ENCODE results near the gene CEND1. TPM values are rescaled to one million over a fixed set of nuclear protein-coding genes. Genes with fewer than 3 reads are reported as not detected.

The CEND1 gene
- total and polyA plus RNA-seq, 2 of the 13 experiments (the other 11 are each of a cell fraction or from before 2014, with no cell fraction given) = not detected

DNA sequence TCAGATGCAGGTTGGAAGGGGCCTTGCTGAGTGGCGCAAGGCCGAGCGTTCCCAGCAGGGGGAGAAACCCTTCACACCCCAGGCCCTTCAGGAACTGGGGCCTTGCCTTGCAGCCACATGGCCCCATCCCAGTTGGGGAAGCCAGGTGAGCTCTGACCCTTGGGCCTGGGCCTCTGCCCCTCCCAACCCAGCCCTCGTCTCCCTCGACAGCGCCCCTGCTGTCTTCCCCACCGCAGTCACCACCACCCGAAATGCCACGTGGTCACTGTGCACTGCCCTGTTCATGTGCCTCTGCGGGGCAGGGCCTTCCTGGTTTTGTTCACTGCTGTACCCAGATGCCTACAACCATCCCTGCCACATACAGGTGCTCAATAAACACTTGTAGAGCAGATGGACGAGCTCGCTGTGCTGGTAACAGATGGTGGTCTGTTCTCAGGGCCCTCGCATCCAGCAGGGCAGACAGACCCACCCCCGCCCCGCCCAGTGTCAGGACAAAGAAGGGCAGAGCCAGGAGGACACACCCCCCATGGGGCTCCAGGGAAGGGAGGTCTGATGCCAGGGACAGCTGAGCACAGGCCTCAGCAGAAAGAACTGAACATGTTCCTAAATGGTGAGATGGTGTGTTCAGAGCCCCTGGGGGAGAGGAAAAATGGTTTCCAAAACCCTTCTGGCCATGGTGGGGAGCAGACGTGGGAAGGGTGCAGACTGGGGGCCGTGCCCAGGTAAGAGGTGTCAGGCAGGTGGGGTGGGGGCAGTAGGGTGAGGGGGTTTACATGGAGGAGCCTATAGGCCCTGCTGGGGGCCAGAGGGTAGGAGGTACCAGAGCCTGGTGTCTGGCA lies 48.8 kb upstream of the CEND1 start (continued):
- TF ChIP-seq, protein P1, sequence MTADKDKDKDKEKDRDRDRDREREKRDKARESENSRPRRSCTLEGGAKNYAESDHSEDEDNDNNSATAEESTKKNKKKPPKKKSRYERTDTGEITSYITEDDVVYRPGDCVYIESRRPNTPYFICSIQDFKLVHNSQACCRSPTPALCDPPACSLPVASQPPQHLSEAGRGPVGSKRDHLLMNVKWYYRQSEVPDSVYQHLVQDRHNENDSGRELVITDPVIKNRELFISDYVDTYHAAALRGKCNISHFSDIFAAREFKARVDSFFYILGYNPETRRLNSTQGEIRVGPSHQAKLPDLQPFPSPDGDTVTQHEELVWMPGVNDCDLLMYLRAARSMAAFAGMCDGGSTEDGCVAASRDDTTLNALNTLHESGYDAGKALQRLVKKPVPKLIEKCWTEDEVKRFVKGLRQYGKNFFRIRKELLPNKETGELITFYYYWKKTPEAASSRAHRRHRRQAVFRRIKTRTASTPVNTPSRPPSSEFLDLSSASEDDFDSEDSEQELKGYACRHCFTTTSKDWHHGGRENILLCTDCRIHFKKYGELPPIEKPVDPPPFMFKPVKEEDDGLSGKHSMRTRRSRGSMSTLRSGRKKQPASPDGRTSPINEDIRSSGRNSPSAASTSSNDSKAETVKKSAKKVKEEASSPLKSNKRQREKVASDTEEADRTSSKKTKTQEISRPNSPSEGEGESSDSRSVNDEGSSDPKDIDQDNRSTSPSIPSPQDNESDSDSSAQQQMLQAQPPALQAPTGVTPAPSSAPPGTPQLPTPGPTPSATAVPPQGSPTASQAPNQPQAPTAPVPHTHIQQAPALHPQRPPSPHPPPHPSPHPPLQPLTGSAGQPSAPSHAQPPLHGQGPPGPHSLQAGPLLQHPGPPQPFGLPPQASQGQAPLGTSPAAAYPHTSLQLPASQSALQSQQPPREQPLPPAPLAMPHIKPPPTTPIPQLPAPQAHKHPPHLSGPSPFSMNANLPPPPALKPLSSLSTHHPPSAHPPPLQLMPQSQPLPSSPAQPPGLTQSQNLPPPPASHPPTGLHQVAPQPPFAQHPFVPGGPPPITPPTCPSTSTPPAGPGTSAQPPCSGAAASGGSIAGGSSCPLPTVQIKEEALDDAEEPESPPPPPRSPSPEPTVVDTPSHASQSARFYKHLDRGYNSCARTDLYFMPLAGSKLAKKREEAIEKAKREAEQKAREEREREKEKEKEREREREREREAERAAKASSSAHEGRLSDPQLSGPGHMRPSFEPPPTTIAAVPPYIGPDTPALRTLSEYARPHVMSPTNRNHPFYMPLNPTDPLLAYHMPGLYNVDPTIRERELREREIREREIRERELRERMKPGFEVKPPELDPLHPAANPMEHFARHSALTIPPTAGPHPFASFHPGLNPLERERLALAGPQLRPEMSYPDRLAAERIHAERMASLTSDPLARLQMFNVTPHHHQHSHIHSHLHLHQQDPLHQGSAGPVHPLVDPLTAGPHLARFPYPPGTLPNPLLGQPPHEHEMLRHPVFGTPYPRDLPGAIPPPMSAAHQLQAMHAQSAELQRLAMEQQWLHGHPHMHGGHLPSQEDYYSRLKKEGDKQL (CRISPR knock-in tag; IDR thresholded peaks at IDR 0.05; ENCODE audit: low read depth) = no peak
- TF ChIP-seq SIX1 (CRISPR knock-in tag; IDR thresholded peaks at IDR 0.05; ENCODE audit: borderline replicate concordance) = 0 out of 2 replicates have a peak, but pooled peaks have one; percentile 23
- TF ChIP-seq, protein P2, sequence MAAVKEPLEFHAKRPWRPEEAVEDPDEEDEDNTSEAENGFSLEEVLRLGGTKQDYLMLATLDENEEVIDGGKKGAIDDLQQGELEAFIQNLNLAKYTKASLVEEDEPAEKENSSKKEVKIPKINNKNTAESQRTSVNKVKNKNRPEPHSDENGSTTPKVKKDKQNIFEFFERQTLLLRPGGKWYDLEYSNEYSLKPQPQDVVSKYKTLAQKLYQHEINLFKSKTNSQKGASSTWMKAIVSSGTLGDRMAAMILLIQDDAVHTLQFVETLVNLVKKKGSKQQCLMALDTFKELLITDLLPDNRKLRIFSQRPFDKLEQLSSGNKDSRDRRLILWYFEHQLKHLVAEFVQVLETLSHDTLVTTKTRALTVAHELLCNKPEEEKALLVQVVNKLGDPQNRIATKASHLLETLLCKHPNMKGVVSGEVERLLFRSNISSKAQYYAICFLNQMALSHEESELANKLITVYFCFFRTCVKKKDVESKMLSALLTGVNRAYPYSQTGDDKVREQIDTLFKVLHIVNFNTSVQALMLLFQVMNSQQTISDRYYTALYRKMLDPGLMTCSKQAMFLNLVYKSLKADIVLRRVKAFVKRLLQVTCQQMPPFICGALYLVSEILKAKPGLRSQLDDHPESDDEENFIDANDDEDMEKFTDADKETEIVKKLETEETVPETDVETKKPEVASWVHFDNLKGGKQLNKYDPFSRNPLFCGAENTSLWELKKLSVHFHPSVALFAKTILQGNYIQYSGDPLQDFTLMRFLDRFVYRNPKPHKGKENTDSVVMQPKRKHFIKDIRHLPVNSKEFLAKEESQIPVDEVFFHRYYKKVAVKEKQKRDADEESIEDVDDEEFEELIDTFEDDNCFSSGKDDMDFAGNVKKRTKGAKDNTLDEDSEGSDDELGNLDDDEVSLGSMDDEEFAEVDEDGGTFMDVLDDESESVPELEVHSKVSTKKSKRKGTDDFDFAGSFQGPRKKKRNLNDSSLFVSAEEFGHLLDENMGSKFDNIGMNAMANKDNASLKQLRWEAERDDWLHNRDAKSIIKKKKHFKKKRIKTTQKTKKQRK (IDR thresholded peaks at IDR 0.05; ENCODE audit: low read length) = no peak
- no peak for TF ChIP-seq ZNF354B (CRISPR knock-in tag; IDR thresholded peaks at IDR 0.05)
- TF ChIP-seq MAFG (CRISPR knock-in tag; IDR thresholded peaks at IDR 0.05) = no peak
- TF ChIP-seq ZNF367 (CRISPR knock-in tag; IDR thresholded peaks at IDR 0.05; ENCODE audit: borderline replicate concordance) = no peak
- 0 out of 2 replicates have a peak, but pooled peaks have one; percentile 9 for TF ChIP-seq ZNF12 (CRISPR knock-in tag; IDR thresholded peaks at IDR 0.05)
- no peak for TF ChIP-seq ZNF430 (CRISPR knock-in tag; IDR thresholded peaks at IDR 0.05)
- TF ChIP-seq ZNF674 (CRISPR knock-in tag; IDR thresholded peaks at IDR 0.05; ENCODE audit: low read depth) = no peak
- TF ChIP-seq, protein P3, sequence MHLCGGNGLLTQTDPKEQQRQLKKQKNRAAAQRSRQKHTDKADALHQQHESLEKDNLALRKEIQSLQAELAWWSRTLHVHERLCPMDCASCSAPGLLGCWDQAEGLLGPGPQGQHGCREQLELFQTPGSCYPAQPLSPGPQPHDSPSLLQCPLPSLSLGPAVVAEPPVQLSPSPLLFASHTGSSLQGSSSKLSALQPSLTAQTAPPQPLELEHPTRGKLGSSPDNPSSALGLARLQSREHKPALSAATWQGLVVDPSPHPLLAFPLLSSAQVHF (CRISPR knock-in tag; IDR thresholded peaks at IDR 0.05) = no peak
- TF ChIP-seq TAF1 (CRISPR knock-in tag; IDR thresholded peaks at IDR 0.05) = no peak
- TF ChIP-seq ATF7 (IDR thresholded peaks at IDR 0.05) = no peak
- no peak for TF ChIP-seq ATF7 (CRISPR knock-in tag; IDR thresholded peaks at IDR 0.05)
- TF ChIP-seq YEATS2 (CRISPR knock-in tag; IDR thresholded peaks at IDR 0.05; ENCODE audit: borderline replicate concordance) = peak; percentile 64; the same call in 1 of the 2 replicates
- no peak for TF ChIP-seq RFXANK (CRISPR knock-in tag; IDR thresholded peaks at IDR 0.05)
- TF ChIP-seq, protein P4, sequence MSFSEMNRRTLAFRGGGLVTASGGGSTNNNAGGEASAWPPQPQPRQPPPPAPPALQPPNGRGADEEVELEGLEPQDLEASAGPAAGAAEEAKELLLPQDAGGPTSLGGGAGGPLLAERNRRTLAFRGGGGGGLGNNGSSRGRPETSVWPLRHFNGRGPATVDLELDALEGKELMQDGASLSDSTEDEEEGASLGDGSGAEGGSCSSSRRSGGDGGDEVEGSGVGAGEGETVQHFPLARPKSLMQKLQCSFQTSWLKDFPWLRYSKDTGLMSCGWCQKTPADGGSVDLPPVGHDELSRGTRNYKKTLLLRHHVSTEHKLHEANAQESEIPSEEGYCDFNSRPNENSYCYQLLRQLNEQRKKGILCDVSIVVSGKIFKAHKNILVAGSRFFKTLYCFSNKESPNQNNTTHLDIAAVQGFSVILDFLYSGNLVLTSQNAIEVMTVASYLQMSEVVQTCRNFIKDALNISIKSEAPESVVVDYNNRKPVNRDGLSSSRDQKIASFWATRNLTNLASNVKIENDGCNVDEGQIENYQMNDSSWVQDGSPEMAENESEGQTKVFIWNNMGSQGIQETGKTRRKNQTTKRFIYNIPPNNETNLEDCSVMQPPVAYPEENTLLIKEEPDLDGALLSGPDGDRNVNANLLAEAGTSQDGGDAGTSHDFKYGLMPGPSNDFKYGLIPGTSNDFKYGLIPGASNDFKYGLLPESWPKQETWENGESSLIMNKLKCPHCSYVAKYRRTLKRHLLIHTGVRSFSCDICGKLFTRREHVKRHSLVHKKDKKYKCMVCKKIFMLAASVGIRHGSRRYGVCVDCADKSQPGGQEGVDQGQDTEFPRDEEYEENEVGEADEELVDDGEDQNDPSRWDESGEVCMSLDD (CRISPR knock-in tag; IDR thresholded peaks at IDR 0.05; ENCODE audit: borderline replicate concordance) = no peak; the same call in 1 of the 2 replicates
- TF ChIP-seq ZNF382 (CRISPR knock-in tag; IDR thresholded peaks at IDR 0.05; ENCODE audit: borderline replicate concordance) = no peak
- TF ChIP-seq ZNF274 (CRISPR knock-in tag; IDR thresholded peaks at IDR 0.05) = no peak

Measured in HepG2 (cell line).